GM23338 (cell line): ENCODE results near the gene SLC37A3. TPM values are rescaled to one million over a fixed set of nuclear protein-coding genes. Genes with fewer than 3 reads are reported as not detected.

Source experiments
- ATAC-seq: fragments of 200-7000 bp; cut with Tn5 transposase; 3 replicates; pipeline ENCODE4 v1.9.1; 2020
- DNase-seq: peaks from one replicate; pipeline ENCODE4 v3.0.0-alpha.2; 2015; ENCODE audit warnings: low spot score
- H2AFZ ChIP-seq: fragments of 200-600 bp; sonication (generic); 2 replicates; pipeline ENCODE4 v1.8.0; 2016; ENCODE audit warnings: antibody characterized with exemption, mild to moderate bottlenecking, moderate library complexity
- H3F3A ChIP-seq: fragments of 200-600 bp; sonication (generic); replicated peaks from 2 replicates; pipeline ENCODE4 v1.8.0; 2017; ENCODE audit warnings: antibody characterized with exemption, mixed run types, low read depth
- H3K27ac ChIP-seq: fragments of 200-600 bp; sonication (generic); 2 replicates; pipeline ENCODE4 v1.6.1; 2016; ENCODE audit warnings: low read depth
- H3K27me3 ChIP-seq: fragments of 200-600 bp; sonication (generic); 2 replicates; pipeline ENCODE4 v1.8.0; 2016; ENCODE audit warnings: mild to moderate bottlenecking, mixed run types, moderate library complexity; ENCODE audit not compliant: insufficient read depth
- H3K36me3 ChIP-seq: fragments of 200-600 bp; sonication (generic); 2 replicates; pipeline ENCODE4 v1.8.0; 2016; ENCODE audit warnings: mild to moderate bottlenecking; ENCODE audit not compliant: insufficient read depth
- H3K4me1 ChIP-seq: fragments of 200-600 bp; sonication (generic); 2 replicates; pipeline ENCODE4 v1.8.0; 2016; ENCODE audit warnings: mild to moderate bottlenecking, moderate library complexity; ENCODE audit not compliant: insufficient read depth
- H3K4me2 ChIP-seq: fragments of 200-600 bp; sonication (generic); 2 replicates; pipeline ENCODE4 v1.7.1; 2017; ENCODE audit warnings: mixed run types
- H3K4me3 ChIP-seq: fragments of 200-600 bp; sonication (generic); 2 replicates; pipeline ENCODE4 v1.6.1; 2016; ENCODE audit warnings: mixed run types
- H3K79me2 ChIP-seq: fragments of 200-600 bp; sonication (generic); replicated peaks from 2 replicates; pipeline ENCODE4 v1.8.0; 2017; ENCODE audit warnings: mild to moderate bottlenecking; ENCODE audit not compliant: insufficient read depth
- H3K9me2 ChIP-seq: fragments of 200-600 bp; sonication (generic); 2 replicates; pipeline ENCODE4 v1.8.0; 2017; ENCODE audit not compliant: insufficient read depth
- H4K20me1 ChIP-seq: fragments of 200-600 bp; sonication (generic); replicated peaks from 2 replicates; pipeline ENCODE4 v1.8.0; 2017; ENCODE audit warnings: mild to moderate bottlenecking; ENCODE audit not compliant: insufficient read depth
- H3K27ac Mint-ChIP-seq: 2 replicates; pipeline ENCODE4 v1.8.0; 2020; ENCODE audit warnings: inconsistent platforms, mild to moderate bottlenecking, moderate library complexity, mixed read lengths
- H3K27me3 Mint-ChIP-seq: 3 replicates; pipeline ENCODE4 v1.8.0; 2022; ENCODE audit warnings: low read depth, mild to moderate bottlenecking, moderate library complexity, mixed read lengths, inconsistent platforms; ENCODE audit not compliant: insufficient read depth, poor library complexity
- H3K36me3 Mint-ChIP-seq: 3 replicates; pipeline ENCODE4 v1.8.0; 2021; ENCODE audit warnings: low read depth, mild to moderate bottlenecking, inconsistent platforms, moderate library complexity, mixed read lengths
- H3K4me1 Mint-ChIP-seq: 3 replicates; pipeline ENCODE4 v1.8.0; 2020; ENCODE audit warnings: mild to moderate bottlenecking, inconsistent platforms, mixed read lengths
- H3K4me3 Mint-ChIP-seq: 3 replicates; pipeline ENCODE4 v1.8.0; 2021; ENCODE audit warnings: moderate library complexity, mild to moderate bottlenecking, inconsistent platforms, mixed read lengths
- H3K9me3 Mint-ChIP-seq: 3 replicates; pipeline ENCODE4 v1.8.0; 2020; ENCODE audit warnings: moderate library complexity, mild to moderate bottlenecking, inconsistent platforms, mixed read lengths
- CREB1 ChIP-seq: fragments of 250-450 bp; sonication (Bioruptor Pico); IDR thresholded peaks from 2 replicates; pipeline ENCODE4 v1.5.0; 2020; ENCODE audit warnings: low read depth, mild to moderate bottlenecking, moderate library complexity
- JUNB ChIP-seq: IDR thresholded peaks from one replicate; pipeline ENCODE4 v1.6.1; 2016; ENCODE audit warnings: antibody characterized with exemption; ENCODE audit not compliant: unreplicated experiment
- NANOG ChIP-seq: IDR thresholded peaks from 2 replicates; pipeline ENCODE4 v1.6.1; 2016; ENCODE audit warnings: antibody characterized with exemption, borderline replicate concordance
- POLR2AphosphoS5 ChIP-seq: IDR thresholded peaks from 2 replicates; pipeline ENCODE4 v1.6.1; 2016; ENCODE audit warnings: antibody characterized with exemption, low read depth
- REST ChIP-seq: IDR thresholded peaks from one replicate; pipeline ENCODE4 v1.6.1; 2018; ENCODE audit warnings: antibody characterized with exemption; ENCODE audit not compliant: unreplicated experiment
- STAT1 ChIP-seq: IDR thresholded peaks from one replicate; pipeline ENCODE4 v1.6.1; 2016; ENCODE audit warnings: antibody characterized with exemption; ENCODE audit not compliant: unreplicated experiment
- ZNF114 ChIP-seq: fragments of 250-450 bp; sonication (Bioruptor Pico); IDR thresholded peaks from 2 replicates; pipeline ENCODE4 v1.5.0; 2020; ENCODE audit warnings: mild to moderate bottlenecking, moderate library complexity
- ZNF331 ChIP-seq: fragments of 250-450 bp; sonication (Bioruptor Pico); IDR thresholded peaks from 2 replicates; pipeline ENCODE4 v1.5.0; 2020; ENCODE audit warnings: low read depth, mild to moderate bottlenecking, moderate library complexity
- polyA plus RNA-seq: library from polyadenylated mRNA; unstranded; fragments of >200 nt; fragmentation: Nextera tagmentation; extraction: Ambion mirVana; gene quantifications from 2 replicates; pipeline ENCODE4 v1.2.1, GENCODE V29; 2016
- total RNA-seq: library from RNA; depleted of rRNA; stranded (reverse); fragments of >200 nt; shearing (Covaris generic); gene quantifications from 2 replicates; pipeline ENCODE4 v1.2.3, GENCODE V29; 2014
- TF ChIP-seq, protein P1 (sequence below), 2 experiments: fragments of 200-600 bp in 1 of 2; sonication (generic) in 1 of 2; conservative IDR thresholded peaks; 2 replicates each; pipeline versions ENCODE4 v1.5.1 to v1.6.1; 2016 to 2017; ENCODE audit warnings: antibody characterized with exemption in 2 of 2, low read depth in 2 of 2, mild to moderate bottlenecking in 2 of 2, moderate library complexity in 1 of 2

The SLC37A3 gene
- total and polyA plus RNA-seq, 2 experiments from 2014 or later, result 35.6 to 86.2 TPM

DNA sequence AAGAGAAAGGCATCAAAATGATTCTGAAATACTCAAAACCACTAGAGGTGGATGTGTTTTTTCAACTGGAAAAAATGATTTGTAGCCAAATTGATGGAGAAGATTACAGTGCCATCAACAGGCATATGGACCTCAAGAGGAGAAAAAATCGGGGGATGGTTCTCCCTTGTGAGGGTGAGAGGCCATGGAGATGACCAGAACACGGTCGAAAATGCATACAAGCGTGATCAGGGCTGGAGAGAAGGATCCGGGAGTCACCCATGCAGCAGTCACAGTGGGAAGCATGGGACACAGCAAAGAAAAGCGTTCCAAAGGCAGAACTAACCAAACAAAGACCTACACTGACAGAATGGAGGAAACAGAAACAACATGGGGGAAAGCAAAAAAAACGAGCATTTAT, 80.3 kb downstream of the SLC37A3 start:
- Histone ChIP-seq H3K36me3 (no peaks in the 10 kb centered on the region), H3F3A (no peaks in the 10 kb centered on the region), H3K4me1 (peaks cover 15% of the 10 kb centered on the region), H4K20me1 (no peaks in the 10 kb centered on the region), H3K79me2 (no peaks in the 10 kb centered on the region), H2AFZ (no peak overlapping the region), H3K4me3 (no peak overlapping the region), H3K9me2 (no peaks in the 10 kb centered on the region), H3K4me2 (no peak overlapping the region), H3K27me3 (no peaks in the 10 kb centered on the region), H3K27ac (no peak overlapping the region)
- H3K4me3 Mint-ChIP-seq, result no peak overlapping the region
- H3K27me3 Mint-ChIP-seq, result peaks cover 2% of the 10 kb centered on the region
- no peaks in the 10 kb centered on the region for H3K4me1 Mint-ChIP-seq
- TF ChIP-seq POLR2AphosphoS5, result no peak
- H3K27ac Mint-ChIP-seq, result no peak overlapping the region
- H3K9me3 Mint-ChIP-seq, result peaks cover 2% of the 10 kb centered on the region; the same call in 2 of the 3 replicates
- ATAC-seq (no peak), DNase-seq (no peak)
- H3K36me3 Mint-ChIP-seq, result peaks cover 2% of the 10 kb centered on the region; the same call in 1 of the 3 replicates

GRCh38 chr7:140317597-140317996, 80.7 kb downstream of the SLC37A3 start:
- H3K27me3 Mint-ChIP-seq, result peaks cover 2% of the 10 kb centered on the region

More at GRCh38 chr7:140317597-140317996, 80.7 kb downstream of the SLC37A3 start:
- H3K4me3 ChIP-seq, result no peak overlapping the region
- DNase-seq, result no peak
- Mint-ChIP-seq H3K36me3 (peaks cover 6% of the 10 kb centered on the region), H3K4me3 (no peak overlapping the region), H3K9me3 (peaks cover 6% of the 10 kb centered on the region), H3K27ac (no peak overlapping the region), H3K4me1 (no peaks in the 10 kb centered on the region)
- no peaks in the 10 kb centered on the region for H3K27me3 ChIP-seq
- peaks cover 10% of the 10 kb centered on the region for H3K4me1 ChIP-seq
- H4K20me1 ChIP-seq, result no peaks in the 10 kb centered on the region
- no peak overlapping the region for H2AFZ ChIP-seq
- ATAC-seq, result no peak
- no peaks in the 10 kb centered on the region; the same call in 1 of the 2 replicates for H3K36me3 ChIP-seq
- no peak for TF ChIP-seq ZNF114 (CRISPR knock-in tag)
- TF ChIP-seq ZNF331 (CRISPR knock-in tag), result no peak
- TF ChIP-seq, protein P1, sequence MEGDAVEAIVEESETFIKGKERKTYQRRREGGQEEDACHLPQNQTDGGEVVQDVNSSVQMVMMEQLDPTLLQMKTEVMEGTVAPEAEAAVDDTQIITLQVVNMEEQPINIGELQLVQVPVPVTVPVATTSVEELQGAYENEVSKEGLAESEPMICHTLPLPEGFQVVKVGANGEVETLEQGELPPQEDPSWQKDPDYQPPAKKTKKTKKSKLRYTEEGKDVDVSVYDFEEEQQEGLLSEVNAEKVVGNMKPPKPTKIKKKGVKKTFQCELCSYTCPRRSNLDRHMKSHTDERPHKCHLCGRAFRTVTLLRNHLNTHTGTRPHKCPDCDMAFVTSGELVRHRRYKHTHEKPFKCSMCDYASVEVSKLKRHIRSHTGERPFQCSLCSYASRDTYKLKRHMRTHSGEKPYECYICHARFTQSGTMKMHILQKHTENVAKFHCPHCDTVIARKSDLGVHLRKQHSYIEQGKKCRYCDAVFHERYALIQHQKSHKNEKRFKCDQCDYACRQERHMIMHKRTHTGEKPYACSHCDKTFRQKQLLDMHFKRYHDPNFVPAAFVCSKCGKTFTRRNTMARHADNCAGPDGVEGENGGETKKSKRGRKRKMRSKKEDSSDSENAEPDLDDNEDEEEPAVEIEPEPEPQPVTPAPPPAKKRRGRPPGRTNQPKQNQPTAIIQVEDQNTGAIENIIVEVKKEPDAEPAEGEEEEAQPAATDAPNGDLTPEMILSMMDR (conservative IDR thresholded peaks at IDR 0.05; ENCODE audit: low read depth in 2 of 2), result no peak
- no peak for TF ChIP-seq JUNB
- no peak for TF ChIP-seq CREB1 (CRISPR knock-in tag)
- TF ChIP-seq REST, result no peak
- TF ChIP-seq NANOG, result no peak
- TF ChIP-seq STAT1, result no peak
- H3K79me2 ChIP-seq, result no peaks in the 10 kb centered on the region
- H3K4me2 ChIP-seq, result no peak overlapping the region
- no peaks in the 10 kb centered on the region for H3K9me2 ChIP-seq
- H3F3A ChIP-seq, result no peaks in the 10 kb centered on the region
- H3K27ac ChIP-seq, result no peak overlapping the region
